ENCODE measurements around the gene NPB.

Gene NPB

DNA sequence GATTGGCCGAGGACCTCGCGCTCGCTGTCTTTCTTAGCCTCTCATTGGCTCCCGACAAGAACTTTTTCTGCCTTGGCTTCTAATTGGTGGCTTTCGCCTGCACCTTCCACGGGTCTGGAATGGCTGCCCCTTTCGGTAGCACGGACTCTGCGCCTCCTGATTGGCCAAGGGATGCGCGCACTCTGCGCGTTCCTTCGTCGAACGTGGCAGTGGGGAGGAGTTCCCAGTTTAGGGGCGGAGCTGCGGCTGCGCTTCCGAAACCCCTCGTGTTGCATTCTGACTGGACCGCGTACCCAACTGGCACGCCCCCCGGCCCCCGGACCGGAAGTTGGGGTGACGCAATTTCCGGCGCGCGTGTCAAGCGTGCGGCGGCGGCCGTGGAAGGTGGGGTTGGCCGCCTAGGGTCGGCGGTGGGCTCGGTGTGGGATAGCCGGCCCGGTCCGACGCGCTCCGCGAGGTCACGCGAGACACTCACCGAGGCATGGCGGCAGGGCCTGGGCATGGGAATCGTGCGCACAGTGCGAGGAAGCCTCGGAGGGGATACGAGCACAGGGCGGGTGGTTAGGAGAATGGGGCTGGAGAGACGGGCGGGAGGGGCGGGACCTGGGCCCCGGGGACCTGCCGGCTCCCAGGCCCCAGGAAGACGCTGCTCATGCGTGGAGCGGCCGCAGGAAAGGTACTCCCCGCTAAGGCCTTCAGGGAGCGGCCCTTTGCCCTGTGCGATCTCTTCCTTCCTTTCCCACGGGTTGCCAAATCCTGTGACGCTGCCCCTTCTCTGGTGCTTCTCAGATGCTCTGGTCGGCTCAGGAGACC lies 41.1 kb upstream of the NPB start:
- TF ChIP-seq, protein P1, sequence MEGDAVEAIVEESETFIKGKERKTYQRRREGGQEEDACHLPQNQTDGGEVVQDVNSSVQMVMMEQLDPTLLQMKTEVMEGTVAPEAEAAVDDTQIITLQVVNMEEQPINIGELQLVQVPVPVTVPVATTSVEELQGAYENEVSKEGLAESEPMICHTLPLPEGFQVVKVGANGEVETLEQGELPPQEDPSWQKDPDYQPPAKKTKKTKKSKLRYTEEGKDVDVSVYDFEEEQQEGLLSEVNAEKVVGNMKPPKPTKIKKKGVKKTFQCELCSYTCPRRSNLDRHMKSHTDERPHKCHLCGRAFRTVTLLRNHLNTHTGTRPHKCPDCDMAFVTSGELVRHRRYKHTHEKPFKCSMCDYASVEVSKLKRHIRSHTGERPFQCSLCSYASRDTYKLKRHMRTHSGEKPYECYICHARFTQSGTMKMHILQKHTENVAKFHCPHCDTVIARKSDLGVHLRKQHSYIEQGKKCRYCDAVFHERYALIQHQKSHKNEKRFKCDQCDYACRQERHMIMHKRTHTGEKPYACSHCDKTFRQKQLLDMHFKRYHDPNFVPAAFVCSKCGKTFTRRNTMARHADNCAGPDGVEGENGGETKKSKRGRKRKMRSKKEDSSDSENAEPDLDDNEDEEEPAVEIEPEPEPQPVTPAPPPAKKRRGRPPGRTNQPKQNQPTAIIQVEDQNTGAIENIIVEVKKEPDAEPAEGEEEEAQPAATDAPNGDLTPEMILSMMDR (IDR thresholded peaks at IDR 0.05; ENCODE audit: extremely low read depth, missing control alignments): no peak
- peak; percentile 100 for DNase-seq (ENCODE audit: low spot score)

DNA sequence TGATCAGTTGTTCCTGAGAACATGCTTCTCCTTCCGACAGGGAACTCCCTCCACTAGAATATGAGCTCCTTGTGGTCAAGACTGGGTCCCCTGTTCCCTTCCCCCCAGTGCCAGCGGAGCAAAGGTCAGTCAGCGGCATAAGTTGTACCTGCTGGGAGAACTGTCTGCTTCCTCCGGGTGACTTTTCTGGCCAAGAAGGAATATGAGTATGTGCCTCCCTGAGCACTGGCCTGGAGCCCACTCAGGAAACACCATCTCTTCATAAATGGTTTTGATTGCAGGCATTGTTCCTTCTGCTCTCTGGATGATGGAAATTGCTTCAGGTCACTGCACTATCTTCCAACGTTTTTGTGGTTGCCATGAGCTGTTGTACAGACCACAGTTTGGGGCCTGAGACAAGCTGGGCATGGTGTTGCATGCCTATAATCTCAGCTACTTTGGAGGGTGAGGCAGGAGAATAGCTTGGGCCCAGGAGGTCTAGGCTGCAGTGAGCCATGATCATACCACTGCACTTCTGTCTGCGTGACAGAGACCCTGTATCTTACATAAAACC lies 38.8 kb upstream of the NPB start:
- TF ChIP-seq, protein P1 (IDR thresholded peaks at IDR 0.05; ENCODE audit: extremely low read depth, missing control alignments): no peak

DNA sequence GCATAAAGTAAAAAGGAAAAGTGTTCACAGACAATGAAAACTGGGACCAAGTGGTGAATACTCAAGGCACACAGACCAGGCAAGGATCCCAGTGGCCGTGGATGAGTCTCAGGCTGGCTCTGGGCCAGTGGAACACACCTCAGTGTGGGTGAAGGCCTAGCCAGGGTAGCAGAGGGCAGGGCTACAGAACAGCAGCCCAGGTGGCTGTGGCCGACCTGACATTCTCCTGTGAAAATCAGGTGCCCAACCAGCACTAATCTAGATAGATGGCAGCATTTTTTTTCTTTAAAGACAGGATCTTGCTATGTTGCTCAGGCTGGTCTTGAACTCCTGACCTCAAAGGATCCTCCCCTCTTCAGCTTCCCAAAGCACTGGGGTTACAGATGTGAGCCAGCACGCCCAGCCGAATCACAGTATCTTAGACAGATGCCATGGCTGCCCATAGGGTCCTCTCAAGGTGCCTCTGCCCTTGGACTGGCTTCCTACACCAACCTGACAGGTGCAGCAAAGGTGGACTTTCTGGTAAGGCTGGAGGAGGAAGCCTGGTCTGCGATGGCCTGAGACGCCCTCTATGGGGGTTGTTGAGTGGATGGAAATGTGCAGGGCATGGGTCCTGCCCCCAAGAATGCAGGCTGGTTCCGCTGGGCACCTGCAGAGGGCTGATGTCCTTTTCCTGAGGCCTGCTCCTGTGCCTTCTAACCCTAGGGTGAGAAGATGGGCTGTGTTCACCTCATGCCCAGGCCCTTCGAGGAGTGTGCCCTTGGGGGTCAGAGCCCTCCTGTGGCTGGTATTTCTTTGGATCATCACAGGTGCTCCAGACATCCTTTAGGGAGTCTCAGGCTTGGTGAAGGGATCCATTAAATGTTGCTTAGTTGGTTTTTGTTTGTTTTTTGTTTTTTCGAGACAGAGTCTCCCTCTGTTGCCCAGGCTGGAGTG lies 37.9 kb upstream of the NPB start:
- DNase-seq (ENCODE audit: low spot score): no peak
- TF ChIP-seq, protein P1 (IDR thresholded peaks at IDR 0.05; ENCODE audit: extremely low read depth, missing control alignments): no peak

More for the DNA sequence above, 38.8 kb upstream of the NPB start:
- DNase-seq (ENCODE audit: low spot score): no peak

DNA sequence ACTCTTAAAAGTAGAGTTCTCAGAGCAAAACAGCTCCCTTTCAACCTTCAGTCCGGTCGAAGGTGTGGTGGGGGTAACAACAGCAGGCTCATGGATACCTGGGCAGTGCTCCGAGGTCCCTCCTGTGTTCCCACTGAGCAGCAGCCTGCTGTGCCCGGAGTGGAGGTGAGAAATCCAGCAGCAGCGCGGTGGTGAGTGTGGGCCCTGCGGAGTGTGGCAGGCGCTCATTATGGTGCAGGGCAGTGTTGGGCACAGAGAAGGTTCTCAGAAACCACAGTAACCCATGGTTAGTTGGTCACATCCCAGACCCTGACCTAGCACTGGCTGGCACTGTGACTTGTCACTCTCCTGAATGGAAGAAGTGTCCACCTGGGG lies 36.7 kb upstream of the NPB start:
- TF ChIP-seq, protein P1 (IDR thresholded peaks at IDR 0.05; ENCODE audit: extremely low read depth, missing control alignments): no peak
- no peak for DNase-seq (ENCODE audit: low spot score)

DNA sequence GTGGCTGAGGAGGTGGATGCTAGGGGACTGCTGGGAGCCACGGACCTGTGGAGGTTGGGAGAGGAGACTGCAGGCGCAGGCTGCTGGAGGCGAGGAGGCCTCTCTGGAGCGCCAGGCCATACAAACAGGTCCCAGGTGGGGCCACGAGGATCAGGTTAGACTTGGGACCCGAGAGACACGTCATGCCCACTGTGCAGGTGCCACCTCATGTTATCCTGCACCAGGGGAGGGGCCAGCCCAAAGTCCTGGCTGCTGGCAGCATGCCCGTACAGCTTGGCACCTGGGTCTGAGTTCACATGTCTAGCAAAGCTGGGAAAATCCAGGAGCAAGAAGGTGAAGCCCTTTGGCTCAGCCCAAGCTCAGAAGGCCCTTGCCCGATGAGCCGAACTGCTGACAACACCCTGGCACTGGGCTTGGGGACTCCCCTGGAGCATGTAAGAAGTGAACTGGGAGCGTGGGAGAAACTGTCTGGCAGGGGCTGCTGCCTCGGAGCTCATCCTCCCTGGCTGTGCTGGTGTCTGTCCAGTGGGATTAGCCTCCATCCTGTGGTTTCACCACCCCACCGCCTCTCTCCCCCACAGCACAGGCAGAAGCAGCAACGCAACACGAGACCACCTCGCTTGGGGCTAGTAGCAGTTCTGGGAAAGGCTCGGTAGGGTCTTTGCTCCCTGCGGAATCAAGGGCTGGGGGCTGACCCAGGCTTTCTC lies 36.2 kb upstream of the NPB start:
- no peak for DNase-seq (ENCODE audit: low spot score)

DNA sequence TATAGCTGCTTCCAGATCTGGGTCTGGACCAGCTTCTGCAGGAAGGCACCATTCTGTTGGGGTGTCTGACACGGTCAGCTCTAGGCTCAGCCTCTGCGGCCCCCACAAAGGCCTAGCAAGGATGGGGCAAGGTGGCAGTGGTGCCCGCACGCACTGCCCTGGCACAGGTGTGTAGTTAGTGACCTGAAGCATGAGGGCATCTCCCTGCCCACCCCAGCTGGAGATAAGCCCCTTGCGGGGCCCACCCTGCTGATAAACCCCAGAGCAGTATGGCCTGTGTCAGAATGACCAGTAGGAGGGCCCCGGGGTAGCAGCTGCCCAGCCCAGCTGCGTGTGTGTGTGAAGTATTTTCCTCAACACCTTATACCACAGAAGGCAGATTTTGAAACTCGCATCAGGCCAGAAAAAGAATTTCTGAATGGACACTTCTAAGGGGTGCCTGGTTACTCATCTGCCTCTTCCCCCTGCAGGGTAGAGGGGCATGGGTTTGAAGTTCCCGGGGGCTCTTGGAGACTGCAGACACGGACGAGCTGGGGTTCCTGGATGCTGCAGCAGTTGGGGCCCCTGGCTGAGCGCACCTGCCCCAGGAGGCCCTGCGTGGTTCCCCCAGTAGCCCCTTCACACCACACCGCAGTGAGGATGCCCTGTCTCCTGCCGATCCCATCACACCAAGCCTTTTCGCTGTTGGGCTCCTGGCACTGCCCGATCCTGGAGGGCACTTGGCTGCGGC lies 35.4 kb upstream of the NPB start:
- TF ChIP-seq, protein P1 (IDR thresholded peaks at IDR 0.05; ENCODE audit: extremely low read depth, missing control alignments): no peak
- no peak for DNase-seq (ENCODE audit: low spot score)

More for the DNA sequence above, 36.2 kb upstream of the NPB start:
- TF ChIP-seq, protein P1 (IDR thresholded peaks at IDR 0.05; ENCODE audit: extremely low read depth, missing control alignments): no peak
